ENCODE measurements around the gene BCAS4. TPM values are rescaled to one million over a fixed set of nuclear protein-coding genes. Genes with fewer than 3 reads are reported as not detected.

Gene BCAS4
- total RNA-seq, 1 experiment from 2014 or later: 25.8 TPM

DNA sequence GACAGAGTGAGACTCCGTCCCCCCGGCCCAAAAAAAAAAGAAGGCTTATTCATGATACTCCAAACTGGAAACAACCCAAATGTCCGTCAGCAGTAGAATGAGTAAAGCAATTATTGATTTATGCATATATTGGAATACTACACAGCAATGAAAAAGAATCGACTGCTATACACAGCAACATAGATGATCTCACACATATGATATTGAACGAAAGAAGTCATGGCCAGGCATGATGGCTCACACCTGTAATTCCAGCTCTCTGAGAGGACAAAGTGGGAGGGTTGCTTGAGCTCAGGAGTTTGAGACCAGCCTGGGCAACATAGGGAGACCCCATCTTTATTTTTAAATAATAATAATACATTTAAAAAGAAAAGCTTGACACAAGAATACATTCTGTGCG lies 28.5 kb downstream of the BCAS4 start:
- DNase-seq (ENCODE audit: low spot score): no peak
- Mint-ChIP-seq H3K9me3 (peaks cover 4% of the 10 kb centered on the region), H3K36me3 (peaks cover 6% of the 10 kb centered on the region), H3K4me3 (no peak overlapping the region), H3K27me3 (ENCODE audit: low read depth) (no peaks in the 10 kb centered on the region; the same call in 1 of the 2 replicates), H3K27ac (no peak overlapping the region), H3K4me1 (peaks cover 10% of the 10 kb centered on the region)
- ChIA-PET POLR2A (no interaction called here), CTCF (interaction anchor here (1.3 kb wide), 1 partner anchor 29 kb away, joined by 13 read pairs; the partner anchor contains the start of gene BCAS4)
- no peak for TF ChIP-seq TEAD4 (CRISPR knock-in tag; IDR thresholded peaks at IDR 0.05)
- TF ChIP-seq NFE2L1 (CRISPR knock-in tag; IDR thresholded peaks at IDR 0.05): no peak
- no peak for ATAC-seq

DNA sequence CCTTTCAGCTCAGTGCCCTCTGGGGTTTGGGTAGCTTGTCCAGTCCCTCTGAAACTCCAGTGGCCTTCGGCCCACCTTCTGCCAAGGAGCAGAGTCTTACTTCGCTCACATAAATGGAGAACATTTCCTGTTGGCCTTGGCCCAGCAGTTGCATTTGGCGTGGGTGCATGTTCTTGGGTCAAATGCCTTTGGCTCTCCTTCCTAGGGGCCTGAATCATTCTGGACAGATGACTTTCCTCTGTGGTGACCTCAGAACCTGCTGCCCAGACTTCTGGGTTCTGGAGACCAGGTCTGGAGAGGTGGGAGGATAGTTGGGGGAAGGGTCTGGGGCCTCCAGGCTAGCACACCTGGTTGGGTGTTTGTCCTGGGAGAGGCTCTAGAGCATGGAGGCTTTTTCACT lies 29.3 kb downstream of the BCAS4 start:
- H3K36me3 Mint-ChIP-seq: peaks cover 3% of the 10 kb centered on the region; the same call in 1 of the 2 replicates
- H3K9me3 Mint-ChIP-seq: peaks cover 4% of the 10 kb centered on the region
- ChIA-PET POLR2A (no interaction called here), CTCF (interaction anchor here (1.3 kb wide), 1 partner anchor 30 kb away, joined by 13 read pairs; the partner anchor contains the start of gene BCAS4)
- H3K4me3 Mint-ChIP-seq: no peak overlapping the region
- H3K27me3 Mint-ChIP-seq (ENCODE audit: low read depth): no peaks in the 10 kb centered on the region; the same call in 1 of the 2 replicates
- ATAC-seq (no peak), DNase-seq (ENCODE audit: low spot score) (no peak)
- H3K4me1 Mint-ChIP-seq: 0 out of 2 replicates have a peak, but pooled peaks cover 8% of the 10 kb centered on the region
- TF ChIP-seq ESRRA (CRISPR knock-in tag; IDR thresholded peaks at IDR 0.05; ENCODE audit: borderline replicate concordance) (no peak), ZNF671 (CRISPR knock-in tag; IDR thresholded peaks at IDR 0.05) (no peak), NR1H2 (CRISPR knock-in tag; IDR thresholded peaks at IDR 0.05) (no peak)
- no peak overlapping the region for H3K27ac Mint-ChIP-seq

DNA sequence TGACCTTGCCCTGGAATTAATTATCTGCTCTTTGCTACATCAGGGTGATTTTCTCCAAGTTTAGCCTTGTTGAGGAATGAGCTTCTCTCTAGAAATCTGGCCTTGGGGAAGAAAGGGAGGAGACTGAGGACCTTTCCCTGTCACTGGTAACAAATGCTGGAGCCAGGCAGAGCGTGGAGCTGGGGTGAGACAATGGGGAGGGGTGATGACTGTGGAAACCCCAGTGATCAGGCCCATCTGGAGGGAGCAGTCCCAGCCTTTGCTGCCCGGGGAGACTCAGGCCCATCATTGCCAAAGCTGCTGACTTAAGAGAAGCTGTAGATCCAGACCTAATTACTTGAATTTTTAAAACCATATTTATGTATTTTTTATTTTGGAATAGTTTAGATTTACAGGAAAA lies 31.3 kb downstream of the BCAS4 start:
- peaks cover 3% of the 10 kb centered on the region; the same call in 1 of the 2 replicates for H3K36me3 Mint-ChIP-seq
- no peaks in the 10 kb centered on the region for H3K27me3 Mint-ChIP-seq (ENCODE audit: low read depth)
- 0 out of 2 replicates have a peak, but pooled peaks cover 3% of the 10 kb centered on the region for H3K4me1 Mint-ChIP-seq
- DNase-seq (ENCODE audit: low spot score) (no peak), ATAC-seq (no peak)
- H3K9me3 Mint-ChIP-seq: peaks cover 4% of the 10 kb centered on the region
- POLR2A ChIA-PET: interaction anchor here (0.6 kb wide), 1 partner anchor 149 kb away, joined by 3 read pairs; no protein-coding TSS in a partner anchor
- no peak overlapping the region for H3K4me3 Mint-ChIP-seq
- TF ChIP-seq ESRRA (CRISPR knock-in tag; IDR thresholded peaks at IDR 0.05; ENCODE audit: borderline replicate concordance): no peak
- TF ChIP-seq ATF1 (CRISPR knock-in tag; IDR thresholded peaks at IDR 0.05): no peak
- TF ChIP-seq USF2 (CRISPR knock-in tag; IDR thresholded peaks at IDR 0.05): no peak
- TF ChIP-seq NFE2L1 (CRISPR knock-in tag; IDR thresholded peaks at IDR 0.05): no peak
- no peak for TF ChIP-seq SMAD4 (CRISPR knock-in tag; IDR thresholded peaks at IDR 0.05)
- TF ChIP-seq TEAD1 (CRISPR knock-in tag; IDR thresholded peaks at IDR 0.05): no peak
- TF ChIP-seq, protein P1, sequence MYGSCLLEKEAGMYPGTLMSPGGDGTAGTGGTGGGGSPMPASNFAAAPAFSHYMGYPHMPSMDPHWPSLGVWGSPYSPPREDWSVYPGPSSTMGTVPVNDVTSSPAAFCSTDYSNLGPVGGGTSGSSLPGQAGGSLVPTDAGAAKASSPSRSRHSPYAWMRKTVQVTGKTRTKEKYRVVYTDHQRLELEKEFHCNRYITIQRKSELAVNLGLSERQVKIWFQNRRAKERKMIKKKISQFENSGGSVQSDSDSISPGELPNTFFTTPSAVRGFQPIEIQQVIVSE (CRISPR knock-in tag; IDR thresholded peaks at IDR 0.05; ENCODE audit: borderline replicate concordance): no peak
- no peak for TF ChIP-seq NR1H2 (CRISPR knock-in tag; IDR thresholded peaks at IDR 0.05)
- TF ChIP-seq ARID4B (CRISPR knock-in tag; IDR thresholded peaks at IDR 0.05; ENCODE audit: borderline replicate concordance): no peak
- TF ChIP-seq SMAD3 (CRISPR knock-in tag; IDR thresholded peaks at IDR 0.05; ENCODE audit: borderline replicate concordance): no peak
- TF ChIP-seq EMX1 (CRISPR knock-in tag; IDR thresholded peaks at IDR 0.05): no peak
- TF ChIP-seq, protein P2, sequence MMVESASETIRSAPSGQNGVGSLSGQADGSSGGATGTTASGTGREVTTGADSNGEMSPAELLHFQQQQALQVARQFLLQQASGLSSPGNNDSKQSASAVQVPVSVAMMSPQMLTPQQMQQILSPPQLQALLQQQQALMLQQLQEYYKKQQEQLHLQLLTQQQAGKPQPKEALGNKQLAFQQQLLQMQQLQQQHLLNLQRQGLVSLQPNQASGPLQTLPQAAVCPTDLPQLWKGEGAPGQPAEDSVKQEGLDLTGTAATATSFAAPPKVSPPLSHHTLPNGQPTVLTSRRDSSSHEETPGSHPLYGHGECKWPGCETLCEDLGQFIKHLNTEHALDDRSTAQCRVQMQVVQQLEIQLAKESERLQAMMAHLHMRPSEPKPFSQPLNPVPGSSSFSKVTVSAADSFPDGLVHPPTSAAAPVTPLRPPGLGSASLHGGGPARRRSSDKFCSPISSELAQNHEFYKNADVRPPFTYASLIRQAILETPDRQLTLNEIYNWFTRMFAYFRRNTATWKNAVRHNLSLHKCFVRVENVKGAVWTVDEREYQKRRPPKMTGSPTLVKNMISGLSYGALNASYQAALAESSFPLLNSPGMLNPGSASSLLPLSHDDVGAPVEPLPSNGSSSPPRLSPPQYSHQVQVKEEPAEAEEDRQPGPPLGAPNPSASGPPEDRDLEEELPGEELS (CRISPR knock-in tag; IDR thresholded peaks at IDR 0.05): no peak
- no peak for TF ChIP-seq JUN (CRISPR knock-in tag; IDR thresholded peaks at IDR 0.05)
- TF ChIP-seq NFATC4 (CRISPR knock-in tag; IDR thresholded peaks at IDR 0.05): no peak
- TF ChIP-seq RORB (CRISPR knock-in tag; IDR thresholded peaks at IDR 0.05): no peak
- CTCF ChIA-PET: interaction anchor here (1.0 to 2.7 kb wide), 3 partner anchors 32 to 44 kb away, joined by 3 to 14 read pairs (median 3); partner anchors contain the start of gene BCAS4
- peak overlapping the region; percentile 7; the same call in 1 of the 2 replicates for H3K27ac Mint-ChIP-seq
